ENCODE data around the gene SAXO2. TPM values are rescaled to one million over a fixed set of nuclear protein-coding genes. Genes with fewer than 3 reads are reported as not detected.
A peak's percentile ranks its signal among the peaks of the same experiment; 100 is the strongest.
"Not testable (repeated sequence)": the region's sequence is repeated elsewhere in the genome, so short reads cannot be mapped to it uniquely, and the experiment has no call there.

Gene SAXO2
- total RNA-seq, 1 experiment from 2014 or later, result 0.60 TPM

DNA sequence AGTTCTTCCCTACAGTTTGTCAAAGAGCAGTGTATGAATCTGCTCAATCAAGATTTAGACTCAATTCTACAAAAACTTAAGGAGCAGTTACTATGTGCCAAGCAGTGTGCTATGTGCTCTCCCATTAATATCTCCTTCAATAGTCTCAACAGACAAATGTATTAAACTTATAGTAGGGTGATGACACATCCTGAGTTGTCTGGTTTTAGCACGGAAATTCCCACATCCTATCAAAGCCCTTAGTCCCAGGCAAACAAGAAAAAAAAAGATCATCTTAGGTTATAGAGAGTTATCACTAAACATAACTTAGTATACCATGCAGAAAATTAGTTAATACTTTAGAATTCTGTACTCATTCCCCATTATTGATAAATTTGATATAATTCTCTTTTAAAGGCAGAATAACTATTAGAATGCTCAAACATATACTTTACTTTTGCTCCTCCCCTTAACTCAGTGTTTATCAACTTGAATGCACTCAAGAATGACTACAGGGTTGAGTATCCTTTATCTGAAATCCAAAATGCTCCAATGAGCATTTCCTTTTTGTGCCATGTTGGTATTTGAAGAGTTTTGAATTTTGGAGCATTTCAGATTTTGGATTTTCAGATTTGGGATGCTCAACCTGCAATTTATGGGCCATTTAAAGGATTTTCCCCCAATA is 20.6 kb upstream of the SAXO2 start:
- not testable (repeated sequence) for H3K4me3 ChIP-seq (ENCODE audit: low read length); H3K27me3 ChIP-seq (ENCODE audit: low read length); H2AFZ ChIP-seq (ENCODE audit: low read length); H3K79me2 ChIP-seq (ENCODE audit: low read length); H3K9ac ChIP-seq (ENCODE audit: low read length); H3K4me1 ChIP-seq (ENCODE audit: low read length); H3K27ac ChIP-seq (ENCODE audit: low read length); DNase-seq; H3K36me3 ChIP-seq (ENCODE audit: insufficient read depth, low read length); H3K9me2 ChIP-seq (replicated peaks; ENCODE audit: insufficient read depth, low read length); H3K9me3 ChIP-seq (ENCODE audit: low read length); H3K4me2 ChIP-seq (ENCODE audit: low read depth, low read length, poor library complexity, severe bottlenecking); H4K20me1 ChIP-seq (ENCODE audit: insufficient read depth, low read depth, low read length)

DNA sequence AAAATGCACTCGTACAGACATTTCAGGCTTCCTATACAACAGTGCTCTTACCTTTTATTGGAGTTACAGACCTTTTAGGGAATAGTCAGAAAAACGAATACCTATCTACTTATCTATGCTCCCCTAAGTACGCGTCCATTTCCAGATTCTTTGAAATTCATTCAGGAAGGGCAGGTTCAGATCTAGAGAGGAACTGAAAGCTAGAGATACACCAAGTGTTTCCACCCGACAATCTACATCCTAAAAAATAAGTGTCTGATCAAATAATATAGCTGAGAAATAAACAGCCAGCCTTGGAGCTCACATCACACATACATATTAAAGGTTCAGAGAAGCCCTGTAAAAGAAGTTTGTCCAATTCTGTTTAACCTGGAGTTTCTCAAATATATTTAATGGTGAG is 19.0 kb upstream of the SAXO2 start:
- not testable (repeated sequence) for H2AFZ ChIP-seq (ENCODE audit: low read length); DNase-seq; H3K9me2 ChIP-seq (replicated peaks; ENCODE audit: insufficient read depth, low read length); H3K79me2 ChIP-seq (ENCODE audit: low read length); H3K4me2 ChIP-seq (ENCODE audit: low read depth, low read length, poor library complexity, severe bottlenecking); H4K20me1 ChIP-seq (ENCODE audit: insufficient read depth, low read depth, low read length); H3K9ac ChIP-seq (ENCODE audit: low read length); H3K9me3 ChIP-seq (ENCODE audit: low read length); H3K4me1 ChIP-seq (ENCODE audit: low read length); H3K27me3 ChIP-seq (ENCODE audit: low read length); H3K27ac ChIP-seq (ENCODE audit: low read length); H3K4me3 ChIP-seq (ENCODE audit: low read length); H3K36me3 ChIP-seq (ENCODE audit: insufficient read depth, low read length)

DNA sequence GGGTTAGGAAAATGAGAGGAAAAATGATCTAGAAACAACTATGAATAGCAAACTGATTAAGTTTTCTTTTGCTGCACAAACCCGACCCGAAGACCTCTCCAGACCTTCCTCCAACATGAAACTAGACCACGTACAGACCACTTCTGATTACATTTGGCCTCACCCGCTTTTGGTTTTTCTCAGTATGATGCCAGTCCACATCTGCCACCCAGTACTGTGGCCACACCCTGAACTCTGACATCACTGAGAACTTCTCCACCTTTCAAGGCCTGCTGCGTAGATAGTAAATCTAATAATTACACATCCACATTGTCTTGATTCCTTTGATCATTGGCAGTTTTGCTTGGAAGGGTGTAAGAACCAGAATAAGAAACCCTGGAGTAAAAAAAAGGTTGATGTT is 16.7 kb upstream of the SAXO2 start:
- not testable (repeated sequence) for H3K4me2 ChIP-seq (ENCODE audit: low read depth, low read length, poor library complexity, severe bottlenecking); H4K20me1 ChIP-seq (ENCODE audit: insufficient read depth, low read depth, low read length); H2AFZ ChIP-seq (ENCODE audit: low read length); H3K4me1 ChIP-seq (ENCODE audit: low read length); H3K4me3 ChIP-seq (ENCODE audit: low read length); H3K9ac ChIP-seq (ENCODE audit: low read length); H3K9me3 ChIP-seq (ENCODE audit: low read length); H3K36me3 ChIP-seq (ENCODE audit: insufficient read depth, low read length); DNase-seq; H3K27me3 ChIP-seq (ENCODE audit: low read length); H3K27ac ChIP-seq (ENCODE audit: low read length); H3K9me2 ChIP-seq (replicated peaks; ENCODE audit: insufficient read depth, low read length)
- peaks cover 10% of the 10 kb centered on the region; the same call in 1 of the 2 replicates for H3K79me2 ChIP-seq (ENCODE audit: low read length)

DNA sequence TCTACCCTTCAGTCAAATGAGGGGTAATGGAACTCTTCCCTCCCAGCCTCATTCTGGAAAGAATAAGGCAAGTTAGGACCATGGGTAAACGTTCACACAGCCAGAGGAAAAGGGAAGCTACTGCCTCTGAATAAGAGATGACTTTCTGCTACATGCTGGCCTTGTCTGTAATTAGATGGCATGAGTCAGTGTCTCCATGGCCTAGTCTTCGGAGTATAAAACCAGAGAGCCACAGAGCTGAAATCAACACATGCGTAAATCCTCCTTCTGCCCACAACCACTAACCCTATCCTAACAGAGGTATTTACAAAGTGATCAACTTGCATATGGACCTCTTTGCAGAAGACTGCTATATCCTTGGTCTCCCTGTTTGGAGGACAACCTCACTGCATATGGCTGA is 14.4 kb upstream of the SAXO2 start:
- H3K79me2 ChIP-seq (ENCODE audit: low read length), result peaks cover 10% of the 10 kb centered on the region; the same call in 1 of the 2 replicates
- H3K9me3 ChIP-seq (ENCODE audit: low read length); H3K4me3 ChIP-seq (ENCODE audit: low read length); H3K27me3 ChIP-seq (ENCODE audit: low read length); H3K27ac ChIP-seq (ENCODE audit: low read length); H4K20me1 ChIP-seq (ENCODE audit: insufficient read depth, low read depth, low read length); H3K36me3 ChIP-seq (ENCODE audit: insufficient read depth, low read length); H3K4me2 ChIP-seq (ENCODE audit: low read depth, low read length, poor library complexity, severe bottlenecking); H2AFZ ChIP-seq (ENCODE audit: low read length); DNase-seq; H3K9ac ChIP-seq (ENCODE audit: low read length); H3K4me1 ChIP-seq (ENCODE audit: low read length); H3K9me2 ChIP-seq (replicated peaks; ENCODE audit: insufficient read depth, low read length): not testable (repeated sequence)

DNA sequence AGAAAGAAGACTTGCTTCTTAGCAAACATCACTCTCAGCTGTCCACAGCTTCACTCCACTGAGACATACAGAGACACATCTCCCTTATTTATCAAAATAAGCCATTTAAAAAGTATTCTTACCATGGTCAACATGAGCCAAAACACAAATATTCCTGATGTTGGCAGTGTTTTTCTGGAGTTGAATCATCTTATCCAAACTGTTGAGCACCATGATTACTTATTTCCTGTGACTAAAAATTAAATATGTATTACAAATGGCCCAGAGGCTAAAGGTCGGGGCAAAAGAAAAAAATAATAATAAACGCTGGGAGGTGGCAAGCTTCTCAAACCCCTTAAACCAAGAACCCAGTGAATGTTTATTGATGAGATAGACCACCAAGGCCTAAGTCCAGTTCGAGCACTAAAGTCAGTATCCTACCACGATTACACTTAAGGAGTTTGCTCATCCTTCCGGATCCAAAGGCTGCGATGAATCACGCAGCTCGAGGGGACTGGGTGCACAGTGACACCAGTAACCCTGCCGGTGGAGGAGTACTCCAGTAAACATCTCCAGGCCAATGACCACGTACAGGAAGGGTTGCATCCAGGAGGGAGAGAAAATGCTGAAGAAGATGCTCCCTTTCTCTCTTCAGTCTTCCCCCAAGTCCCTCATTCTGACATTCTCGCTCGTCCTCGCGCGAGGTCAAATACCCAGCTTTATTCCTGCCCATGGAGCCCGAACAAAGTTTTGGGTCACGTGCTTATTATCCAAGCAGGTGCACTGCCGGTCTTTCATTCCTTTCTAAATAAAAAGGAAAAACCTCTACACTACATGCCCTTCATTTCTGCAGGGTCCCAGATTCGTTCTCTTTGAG is 824 bp upstream of the SAXO2 start:
- not testable (repeated sequence) for H3K27me3 ChIP-seq (ENCODE audit: low read length); H3K27ac ChIP-seq (ENCODE audit: low read length); H3K9me2 ChIP-seq (replicated peaks; ENCODE audit: insufficient read depth, low read length); H3K9me3 ChIP-seq (ENCODE audit: low read length); H4K20me1 ChIP-seq (ENCODE audit: insufficient read depth, low read depth, low read length)
- peak overlapping the region; percentile 85 for H2AFZ ChIP-seq (ENCODE audit: low read length)
- peak; percentile 53 for DNase-seq
- peaks cover 22% of the 10 kb centered on the region for H3K4me1 ChIP-seq (ENCODE audit: low read length)
- H3K4me3 ChIP-seq (ENCODE audit: low read length), result peak overlapping the region; percentile 92
- peaks cover 15% of the 10 kb centered on the region; the same call in 1 of the 2 replicates for H3K36me3 ChIP-seq (ENCODE audit: insufficient read depth, low read length)
- peak overlapping the region; percentile 82 for H3K4me2 ChIP-seq (ENCODE audit: low read depth, low read length, poor library complexity, severe bottlenecking)
- H3K79me2 ChIP-seq (ENCODE audit: low read length), result peaks cover 39% of the 10 kb centered on the region
- H3K9ac ChIP-seq (ENCODE audit: low read length), result peak overlapping the region; percentile 87

DNA sequence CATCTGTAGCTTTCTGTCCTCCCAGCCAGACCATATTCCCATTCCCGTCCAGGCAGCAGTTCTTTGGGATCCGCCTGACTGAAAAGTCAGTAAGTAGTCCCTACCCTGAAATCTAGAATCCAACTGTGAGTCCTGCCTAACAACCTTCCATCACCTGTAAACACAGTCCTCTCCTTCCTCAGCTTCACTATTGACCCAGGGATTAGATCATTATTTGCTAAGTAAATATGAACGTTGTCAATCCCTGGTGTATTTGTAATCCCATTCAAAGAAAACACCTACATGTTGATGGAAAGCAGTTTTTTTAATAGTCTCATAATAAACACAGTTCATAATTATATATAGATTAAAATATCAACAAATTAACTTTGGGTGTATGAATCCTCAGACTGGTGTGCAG is 732 bp downstream of the SAXO2 start:
- Histone ChIP-seq H3K4me2 (ENCODE audit: low read depth, low read length, poor library complexity, severe bottlenecking) (peak overlapping the region; percentile 82), H3K4me3 (ENCODE audit: low read length) (peak overlapping the region; percentile 92)
- DNase-seq, result no peak

DNA sequence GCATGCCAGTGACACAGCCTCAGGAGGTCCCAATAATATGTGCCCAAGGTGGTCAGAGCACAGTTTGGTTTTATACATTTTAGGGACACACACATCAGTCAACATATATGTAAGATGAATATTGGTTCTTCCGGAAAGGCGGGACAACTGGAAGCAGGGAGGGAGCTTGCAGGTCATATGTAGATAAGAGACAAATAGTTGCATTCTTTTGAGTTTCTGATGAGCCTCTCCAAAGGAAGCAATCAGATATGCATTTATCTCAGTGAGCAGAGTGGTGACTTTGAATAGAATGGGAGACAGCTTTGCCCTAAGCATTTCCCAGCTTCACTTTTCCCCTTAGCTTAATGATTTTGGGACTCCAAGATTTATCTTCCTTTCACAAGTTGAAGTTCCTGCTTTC is 4.5 kb downstream of the SAXO2 start:
- DNase-seq; H2AFZ ChIP-seq (ENCODE audit: low read length); H3K79me2 ChIP-seq (ENCODE audit: low read length); H3K9me3 ChIP-seq (ENCODE audit: low read length); H3K9ac ChIP-seq (ENCODE audit: low read length); H3K27me3 ChIP-seq (ENCODE audit: low read length); H3K4me3 ChIP-seq (ENCODE audit: low read length); H3K9me2 ChIP-seq (replicated peaks; ENCODE audit: insufficient read depth, low read length); H4K20me1 ChIP-seq (ENCODE audit: insufficient read depth, low read depth, low read length); H3K4me2 ChIP-seq (ENCODE audit: low read depth, low read length, poor library complexity, severe bottlenecking); H3K36me3 ChIP-seq (ENCODE audit: insufficient read depth, low read length); H3K27ac ChIP-seq (ENCODE audit: low read length): not testable (repeated sequence)
- peaks cover 11% of the 10 kb centered on the region for H3K4me1 ChIP-seq (ENCODE audit: low read length)

More for the DNA sequence above, 732 bp downstream of the SAXO2 start:
- no peaks in the 10 kb centered on the region for H3K9me2 ChIP-seq (replicated peaks; ENCODE audit: insufficient read depth, low read length)
- H3K27ac ChIP-seq (ENCODE audit: low read length), result no peak overlapping the region
- H3K4me1 ChIP-seq (ENCODE audit: low read length), result peaks cover 22% of the 10 kb centered on the region
- H3K9me3 ChIP-seq (ENCODE audit: low read length), result no peaks in the 10 kb centered on the region
- H3K79me2 ChIP-seq (ENCODE audit: low read length), result peaks cover 39% of the 10 kb centered on the region
- H4K20me1 ChIP-seq (ENCODE audit: insufficient read depth, low read depth, low read length), result no peaks in the 10 kb centered on the region
- H3K9ac ChIP-seq (ENCODE audit: low read length), result peak overlapping the region; percentile 87
- H3K36me3 ChIP-seq (ENCODE audit: insufficient read depth, low read length), result peaks cover 12% of the 10 kb centered on the region; the same call in 1 of the 2 replicates
- peak overlapping the region; percentile 94; the same call in 1 of the 2 replicates for H2AFZ ChIP-seq (ENCODE audit: low read length)
- no peaks in the 10 kb centered on the region for H3K27me3 ChIP-seq (ENCODE audit: low read length)

DNA sequence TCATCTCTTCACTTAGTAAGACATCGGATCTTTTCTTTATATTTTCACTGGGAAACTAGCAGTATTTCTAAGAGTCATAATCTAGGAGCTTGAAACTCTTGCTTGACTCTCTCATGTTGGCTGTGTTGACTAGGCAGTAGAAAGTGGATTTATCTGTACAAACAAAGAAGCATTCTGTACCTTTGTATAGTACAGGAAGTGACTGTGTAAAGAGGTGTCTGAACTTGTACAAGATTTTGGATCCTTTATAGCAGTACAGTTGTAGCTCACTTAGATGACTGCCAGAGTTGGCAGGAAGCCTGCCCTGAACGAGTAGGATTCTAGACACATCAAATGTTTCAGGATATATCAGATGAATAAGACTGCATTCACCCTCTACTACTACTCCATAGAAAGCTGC is 5.8 kb downstream of the SAXO2 start:
- not testable (repeated sequence) for H3K27ac ChIP-seq (ENCODE audit: low read length); DNase-seq; H3K4me3 ChIP-seq (ENCODE audit: low read length); H3K79me2 ChIP-seq (ENCODE audit: low read length); H3K9me3 ChIP-seq (ENCODE audit: low read length); H3K27me3 ChIP-seq (ENCODE audit: low read length); H3K36me3 ChIP-seq (ENCODE audit: insufficient read depth, low read length); H3K4me1 ChIP-seq (ENCODE audit: low read length); H4K20me1 ChIP-seq (ENCODE audit: insufficient read depth, low read depth, low read length); H3K4me2 ChIP-seq (ENCODE audit: low read depth, low read length, poor library complexity, severe bottlenecking); H3K9me2 ChIP-seq (replicated peaks; ENCODE audit: insufficient read depth, low read length); H2AFZ ChIP-seq (ENCODE audit: low read length); H3K9ac ChIP-seq (ENCODE audit: low read length)

All from Karpas-422 (cell line).